B cell (primary cell): ENCODE measurements around the gene BEST2. TPM values are rescaled to one million over a fixed set of nuclear protein-coding genes. Genes with fewer than 3 reads are reported as not detected.

Experiments
- ATAC-seq: fragments of 200-7000 bp; cut with Tn5 transposase; one replicate; pipeline ENCODE4 v1.10.0; 2021; ENCODE audit warnings: low read depth, mild to moderate bottlenecking, moderate number of reproducible peaks, moderate library complexity
- CTCF ChIA-PET: fragments of 350-600 bp; sonication (Branson Sonifier 250); formaldehyde crosslinking; loops from one replicate; lab custom pipeline; 2021; ENCODE audit warnings: antibody characterized with exemption, inconsistent platforms; lab: Charles Lee
- POLR2A ChIA-PET: fragments of 350-600 bp; sonication (Branson Sonifier 250); formaldehyde crosslinking; loops from one replicate; lab custom pipeline; 2021; ENCODE audit warnings: antibody characterized with exemption; lab: Charles Lee
- DNase-seq: peaks from one replicate; pipeline ENCODE4 v3.0.0; 2013
- H2AFZ ChIP-seq: 2 replicates; pipeline ENCODE4 v1.6.1; 2012; ENCODE audit warnings: mild to moderate bottlenecking, low read depth, low read length; ENCODE audit not compliant: insufficient read depth, poor library complexity, severe bottlenecking
- H3K27ac ChIP-seq, 2 donors: 1 replicate in 1 of 2; 2 replicates in 1 of 2; pipeline ENCODE4 v1.5.1; 2012 to 2013; ENCODE audit warnings: low read length in 2 of 2, mild to moderate bottlenecking in 2 of 2, moderate library complexity in 1 of 2
- H3K27me3 ChIP-seq, 4 experiments: fragments of 200-600 bp in 1 of 4; sonication (generic) in 1 of 4; replicated peaks in 1 of 4; 1 replicate in 2 of 4; 2 replicates in 2 of 4; pipeline versions ENCODE4 v1.6.1 to v1.7.0; 2013 to 2016; ENCODE audit warnings: low read length in 3 of 4, mild to moderate bottlenecking in 2 of 4, mixed read lengths in 1 of 4, moderate library complexity in 1 of 4; ENCODE audit not compliant: insufficient read depth in 4 of 4, control insufficient read depth in 3 of 4; ENCODE audit errors: control extremely low read depth in 1 of 4
- H3K36me3 ChIP-seq, 2 experiments: replicated peaks in 1 of 2; 1 replicate in 1 of 2; 2 replicates in 1 of 2; pipeline versions ENCODE4 v1.6.1 to v1.7.1; 2013; ENCODE audit warnings: low read length in 1 of 2; ENCODE audit not compliant: insufficient read depth in 2 of 2, control insufficient read depth in 1 of 2; ENCODE audit errors: control extremely low read depth in 1 of 2, extremely low read depth in 1 of 2
- H3K4me1 ChIP-seq, 2 donors: fragments of 200-600 bp in 1 of 2; sonication (generic) in 1 of 2; 1 replicate in 1 of 2; 2 replicates in 1 of 2; pipeline versions ENCODE4 v1.5.1 to v1.6.1; 2013 to 2017; ENCODE audit warnings: low read length in 2 of 2; ENCODE audit not compliant: control insufficient read depth in 2 of 2, insufficient read depth in 2 of 2
- H3K4me2 ChIP-seq: replicated peaks from 2 replicates; pipeline ENCODE3; 2012; ENCODE audit warnings: mild to moderate bottlenecking, low read depth, low read length; ENCODE audit not compliant: poor library complexity, severe bottlenecking
- H3K4me3 ChIP-seq, 5 experiments: fragments of 200-600 bp in 1 of 5; sonication (generic) in 1 of 5; 1 replicate in 3 of 5; 2 replicates in 2 of 5; pipeline versions ENCODE4 v1.5.1 to v1.7.0; 2011 to 2016; ENCODE audit warnings: low read length in 4 of 5, mild to moderate bottlenecking in 4 of 5, low read depth in 2 of 5, control low read depth in 1 of 5, moderate library complexity in 1 of 5; ENCODE audit not compliant: insufficient read depth in 1 of 5; ENCODE audit errors: control extremely low read depth in 1 of 5, extremely low read depth in 1 of 5
- H3K79me2 ChIP-seq: fragments of 200-600 bp; sonication (generic); one replicate; pipeline ENCODE4 v1.6.0; 2016; ENCODE audit warnings: low read length; ENCODE audit not compliant: control insufficient read depth, insufficient read depth
- H3K9ac ChIP-seq: fragments of 200-600 bp; sonication (generic); 2 replicates; pipeline ENCODE4 v1.6.1; 2017; ENCODE audit warnings: mild to moderate bottlenecking, low read length, moderate library complexity
- H3K9me3 ChIP-seq, 3 donors: one replicate each; pipeline versions ENCODE4 v1.6.1 to v1.7.1; 2013; ENCODE audit warnings: low read length in 2 of 3; ENCODE audit not compliant: control insufficient read depth in 2 of 3, insufficient read depth in 1 of 3; ENCODE audit errors: control extremely low read depth in 1 of 3
- H4K20me1 ChIP-seq: 2 replicates; pipeline ENCODE4 v1.6.0; 2012; ENCODE audit warnings: mild to moderate bottlenecking, low read length; ENCODE audit not compliant: insufficient read depth, control insufficient read depth, poor library complexity, severe bottlenecking
- H3K27ac Mint-ChIP-seq: one replicate; pipeline ENCODE4 v1.8.0; 2021; ENCODE audit warnings: mixed read lengths
- H3K27me3 Mint-ChIP-seq: one replicate; pipeline ENCODE4 v1.8.0; 2021; ENCODE audit warnings: mixed read lengths
- H3K4me1 Mint-ChIP-seq: one replicate; pipeline ENCODE4 v1.8.0; 2021; ENCODE audit warnings: mixed read lengths
- H3K4me3 Mint-ChIP-seq: one replicate; pipeline ENCODE4 v1.8.0; 2021; ENCODE audit warnings: mixed read lengths
- H3K9me3 Mint-ChIP-seq: one replicate; pipeline ENCODE4 v1.8.0; 2022; ENCODE audit warnings: mixed read lengths; ENCODE audit not compliant: insufficient read depth
- CTCF ChIP-seq: fragments of 200-600 bp; IDR thresholded peaks from one replicate; pipeline ENCODE4 v1.8.0; 2022; ENCODE audit warnings: antibody characterized with exemption, mild to moderate bottlenecking
- EZH2 ChIP-seq: IDR thresholded peaks from 2 replicates; pipeline ENCODE4 v1.6.1; 2012; ENCODE audit warnings: borderline replicate concordance, low read depth, mild to moderate bottlenecking, moderate library complexity, low read length; ENCODE audit not compliant: insufficient read depth, poor library complexity, severe bottlenecking
- WGBS: methylation state at CpG from one replicate; pipeline ENCODE4 v1.1.5; 2013; ENCODE audit warnings: missing lambda C conversion rate; ENCODE audit not compliant: insufficient coverage; 5-methylcytosine and 5-hydroxymethylcytosine counted together
- intact Hi-C: fragments of 100-400 bp; cut with micrococcal nuclease; formaldehyde crosslinking; loops from one replicate; pipeline ENCODE4 v1.10.0; 2022
- polyA minus RNA-seq: library from RNA; depleted of rRNA, polyadenylated mRNA; stranded (reverse); fragments of >200 nt; gene quantifications from 2 replicates; pipeline ENCODE4 v1.2.3, GENCODE V29; 2012
- polyA plus RNA-seq: library from polyadenylated mRNA; depleted of rRNA; stranded (reverse); fragments of >200 nt; gene quantifications from 2 replicates; pipeline ENCODE4 v1.2.3, GENCODE V29; 2012
- total RNA-seq, 2 donors: library from RNA; stranded (reverse); fragments of 120-200 nt in 1 of 2; gene quantifications; 1 replicate in 1 of 2; 2 replicates in 1 of 2; pipeline versions ENCODE4 v1.2.3 to v1.2.4, GENCODE V29; 2013 to 2022

Gene BEST2
- not detected in 2 replicates for total RNA-seq
- not detected for total RNA-seq (2013)
- 0.07 TPM in 1 of 2 replicates, not detected in the other for polyA plus RNA-seq
- not detected in 2 replicates for polyA minus RNA-seq

- Histone ChIP-seq H3K79me2 (no peaks in the 10 kb centered on the region), H3K4me3 (no peak within 1 kb of the TSS), H3K27ac (no peak within 1 kb of the TSS), H3K36me3 (peaks cover 0 to 13% of the 10 kb centered on the region in 2 experiments), H4K20me1 (no peaks in the 10 kb centered on the region), H2AFZ (no peak within 1 kb of the TSS), H3K4me2 (no peak within 1 kb of the TSS), H3K9me3 (peaks cover 0 to 15% (median 5%) of the 10 kb centered on the region in 3 donors), H3K9ac (no peak within 1 kb of the TSS), H3K27me3 (peaks cover 0 to 29% (median 4%) of the 10 kb centered on the region in 4 experiments), H3K4me1 (peaks cover 5 to 7% of the 10 kb centered on the region in 2 donors)
- Mint-ChIP-seq H3K27ac (no peak within 1 kb of the TSS), H3K4me1 (peaks cover 4% of the 10 kb centered on the region), H3K4me3 (no peak within 1 kb of the TSS), H3K27me3 (peaks cover 33% of the 10 kb centered on the region), H3K9me3 (peaks cover 4% of the 10 kb centered on the region)
- CTCF ChIA-PET, result interaction anchor here (2.9 to 21.3 kb wide), 2 partner anchors 10 to 97 kb away, joined by 13 to 353 read pairs; no protein-coding TSS in a partner anchor
- WGBS, result 68% methylated on average over 10 of the region's 14 CpGs
- ATAC-seq (no peak), DNase-seq (no peak)
- TF ChIP-seq EZH2, result no peak
- TF ChIP-seq CTCF, result no peak
- POLR2A ChIA-PET, result no interaction called here
- intact Hi-C loops, result no loop called here
Measured at GRCh38 chr19:12751635-12752034, at the start of gene BEST2. BEST2 (plus strand) TSS chr19:12751791; CDS start chr19:12752593, 802 bp downstream.

GRCh38 chr19:12703046-12703445 lies 48.5 kb upstream of the BEST2 start:
- DNase-seq (peak; percentile 40), ATAC-seq (no peak)
- peaks cover 3% of the 10 kb centered on the region for H3K79me2 ChIP-seq
- TF ChIP-seq EZH2, result no peak
- no peak for TF ChIP-seq CTCF
- ChIA-PET POLR2A (no interaction called here), CTCF (no interaction called here)
- H3K27ac ChIP-seq, result no peak overlapping the region
- H3K4me1 ChIP-seq, result no peaks in the 10 kb centered on the region
- Mint-ChIP-seq H3K27ac (no peak overlapping the region), H3K27me3 (no peaks in the 10 kb centered on the region), H3K4me3 (no peak overlapping the region), H3K9me3 (no peaks in the 10 kb centered on the region), H3K4me1 (peaks cover 2% of the 10 kb centered on the region)
- no peak overlapping the region for H2AFZ ChIP-seq
- H3K4me2 ChIP-seq, result no peak overlapping the region
- H4K20me1 ChIP-seq, result no peaks in the 10 kb centered on the region
- WGBS, result 82% methylated on average over 9 of the region's 9 CpGs
- no peaks in the 10 kb centered on the region for H3K9me3 ChIP-seq
- intact Hi-C loops, result no loop called here
- no peaks in the 10 kb centered on the region for H3K27me3 ChIP-seq
- no peak overlapping the region for H3K9ac ChIP-seq
- H3K36me3 ChIP-seq, result peaks cover 8 to 54% of the 10 kb centered on the region in 2 experiments
- H3K4me3 ChIP-seq, result no peak overlapping the region
